ENCODE measurements around the gene AGBL1.

Gene AGBL1

GRCh38 chr15:86756688-86757087 lies 677.0 kb downstream of the AGBL1 start:
- no peak for DNase-seq

GRCh38 chr15:86759800-86760523 lies 680.3 kb downstream of the AGBL1 start:
- DNase-seq, result no peak

GRCh38 chr15:86762874-86763273 lies 683.2 kb downstream of the AGBL1 start:
- DNase-seq, result no peak

GRCh38 chr15:86764021-86764420 lies 684.4 kb downstream of the AGBL1 start:
- no peak for DNase-seq

GRCh38 chr15:86765281-86765680 lies 685.6 kb downstream of the AGBL1 start:
- DNase-seq, result no peak

GRCh38 chr15:86772369-86773059 lies 692.8 kb downstream of the AGBL1 start:
- no peak for DNase-seq

GRCh38 chr15:86773736-86774135 lies 694.1 kb downstream of the AGBL1 start:
- no peak for DNase-seq

- no peak for DNase-seq
Measured at GRCh38 chr15:86776145-86776544, 696.5 kb downstream of the AGBL1 start.

GRCh38 chr15:86796521-86796920 lies 716.9 kb downstream of the AGBL1 start:
- DNase-seq, result no peak

GRCh38 chr15:86797135-86797534 lies 717.5 kb downstream of the AGBL1 start:
- DNase-seq, result no peak

GRCh38 chr15:86799226-86799625 lies 719.6 kb downstream of the AGBL1 start:
- no peak for DNase-seq

GRCh38 chr15:86802244-86802643 lies 722.6 kb downstream of the AGBL1 start:
- no peak for DNase-seq

GRCh38 chr15:86804406-86804805 lies 724.7 kb downstream of the AGBL1 start:
- DNase-seq, result no peak

- no peak for DNase-seq
Measured at GRCh38 chr15:86810329-86810728, 730.7 kb downstream of the AGBL1 start.

- DNase-seq, result no peak
Measured at GRCh38 chr15:86813892-86814291, 734.2 kb downstream of the AGBL1 start.

- no peak for DNase-seq
Measured at GRCh38 chr15:86829245-86829644, 749.6 kb downstream of the AGBL1 start.

- no peak for DNase-seq
Measured at GRCh38 chr15:86830304-86830703, 750.6 kb downstream of the AGBL1 start.

GRCh38 chr15:86833595-86833994 lies 753.9 kb downstream of the AGBL1 start:
- no peak for DNase-seq

GRCh38 chr15:86834115-86834863 lies 754.6 kb downstream of the AGBL1 start:
- no peak for DNase-seq

- no peak for DNase-seq
Measured at GRCh38 chr15:86837294-86838061, 757.8 kb downstream of the AGBL1 start.

- no peak for DNase-seq
Measured at GRCh38 chr15:86839502-86839901, 759.8 kb downstream of the AGBL1 start.

- no peak for DNase-seq
Measured at GRCh38 chr15:86840996-86841395, 761.3 kb downstream of the AGBL1 start.

- DNase-seq, result no peak
Measured at GRCh38 chr15:86842199-86842598, 762.5 kb downstream of the AGBL1 start.
